Stimulated activated naive CD4-positive, alpha-beta T cell (primary cell): ENCODE measurements around the gene MACF1.

Experiments used
- DNase-seq, 6 experiments: peaks; one replicate each; lab custom pipeline; 2025; lab: John Stamatoyannopoulos, UW

MACF1 gene

DNA sequence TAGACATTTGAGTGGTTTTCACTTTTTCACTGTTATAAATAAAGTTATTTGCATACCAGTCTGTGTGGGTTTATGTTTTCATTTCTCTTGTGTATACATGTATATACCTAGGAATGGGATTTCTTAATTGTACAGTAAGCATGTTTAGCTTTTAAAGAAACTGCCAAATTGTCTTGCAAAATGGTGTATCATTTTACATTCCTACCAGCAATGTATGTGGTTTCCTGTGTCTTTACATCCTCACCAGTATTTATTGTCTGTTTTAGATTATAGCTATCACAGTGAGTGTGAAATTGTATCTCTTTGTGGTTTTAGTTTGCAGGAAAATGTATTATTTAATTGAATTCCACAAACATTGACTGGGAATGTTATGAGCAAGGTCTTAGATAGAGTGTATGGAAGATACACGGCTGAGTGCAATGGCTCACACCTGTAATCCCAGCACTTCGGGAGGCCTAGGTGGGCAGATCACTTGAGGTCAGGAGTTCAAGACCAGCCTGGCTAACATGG, 57.3 kb downstream of the MACF1 start:
- DNase-seq = no peak

DNA sequence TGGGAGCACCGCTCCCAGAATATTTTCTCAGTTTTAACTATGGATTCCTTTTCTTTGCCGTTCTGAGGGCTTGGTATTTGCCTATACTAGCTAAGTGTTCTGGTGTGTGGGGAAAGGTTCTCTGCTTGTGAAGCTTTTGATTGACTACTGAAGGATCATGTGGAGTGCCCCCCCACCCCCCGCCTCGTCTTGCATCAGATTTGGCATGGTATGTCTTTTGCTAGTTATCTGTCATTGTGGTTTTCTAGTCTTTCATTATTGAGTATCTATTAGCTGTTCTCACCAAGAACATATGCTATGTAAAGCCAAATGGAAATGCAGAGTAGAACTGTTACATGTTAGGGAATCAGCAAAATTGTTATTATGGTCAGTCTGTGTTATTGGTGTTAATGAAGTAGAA, 58.3 kb downstream of the MACF1 start:
- no peak for DNase-seq

GRCh38 chr1:39266269-39266668, 61.8 kb downstream of the MACF1 start:
- no peak for DNase-seq

GRCh38 chr1:39266792-39267191, 62.3 kb downstream of the MACF1 start:
- no peak for DNase-seq

GRCh38 chr1:39268112-39268581, 63.7 kb downstream of the MACF1 start:
- no peak for DNase-seq

DNA sequence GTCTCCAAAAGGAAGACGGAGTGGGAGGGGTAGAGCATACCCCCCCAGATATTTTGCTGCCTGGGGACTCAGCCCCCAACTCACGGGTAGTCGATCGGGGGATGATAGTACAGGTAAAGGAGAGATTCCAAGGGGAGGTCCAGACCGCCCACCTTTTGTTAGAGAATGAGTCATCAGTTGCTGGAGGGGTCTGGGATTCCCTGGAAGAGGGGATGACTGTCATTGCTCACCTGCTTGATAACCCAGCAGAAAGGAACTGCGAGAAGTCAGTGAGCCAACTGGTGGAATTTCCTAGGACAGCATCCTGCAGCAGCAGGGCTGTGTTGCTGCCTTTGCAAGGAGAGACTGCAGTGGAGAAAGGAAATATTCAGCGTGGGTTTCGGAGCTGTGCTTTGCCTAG, 64.4 kb downstream of the MACF1 start:
- DNase-seq = no peak

- DNase-seq = no peak
Measured at GRCh38 chr1:39269349-39269748, 64.9 kb downstream of the MACF1 start.

- no peak for DNase-seq
Measured at GRCh38 chr1:39269791-39270342, 65.4 kb downstream of the MACF1 start.

DNA sequence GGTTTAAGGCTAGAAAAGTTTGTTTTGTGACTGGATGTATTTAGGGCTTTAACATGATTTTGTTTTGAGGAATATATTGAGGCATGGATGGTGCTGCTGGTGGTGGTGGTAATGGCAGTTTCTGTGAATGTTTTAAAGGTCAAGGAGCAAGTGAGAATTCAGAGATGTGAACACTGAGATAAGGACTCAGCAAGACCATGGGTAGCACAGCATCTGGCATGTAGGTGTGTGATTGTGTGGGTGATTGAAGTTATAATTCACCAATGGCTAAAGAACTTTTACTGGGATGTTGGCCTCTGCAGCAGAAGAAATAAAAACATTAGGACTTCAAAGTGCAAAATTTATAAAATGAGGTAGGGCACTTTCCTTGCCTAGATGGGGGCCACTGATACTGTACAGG, 65.9 kb downstream of the MACF1 start:
- no peak for DNase-seq

GRCh38 chr1:39272027-39272797, 67.7 kb downstream of the MACF1 start:
- no peak for DNase-seq

- no peak for DNase-seq
Measured at GRCh38 chr1:39272798-39273469, 68.4 kb downstream of the MACF1 start.

- no peak for DNase-seq
Measured at GRCh38 chr1:39275836-39276507, 71.5 kb downstream of the MACF1 start.

- DNase-seq = no peak
Measured at GRCh38 chr1:39277879-39278278, 73.4 kb downstream of the MACF1 start.

DNA sequence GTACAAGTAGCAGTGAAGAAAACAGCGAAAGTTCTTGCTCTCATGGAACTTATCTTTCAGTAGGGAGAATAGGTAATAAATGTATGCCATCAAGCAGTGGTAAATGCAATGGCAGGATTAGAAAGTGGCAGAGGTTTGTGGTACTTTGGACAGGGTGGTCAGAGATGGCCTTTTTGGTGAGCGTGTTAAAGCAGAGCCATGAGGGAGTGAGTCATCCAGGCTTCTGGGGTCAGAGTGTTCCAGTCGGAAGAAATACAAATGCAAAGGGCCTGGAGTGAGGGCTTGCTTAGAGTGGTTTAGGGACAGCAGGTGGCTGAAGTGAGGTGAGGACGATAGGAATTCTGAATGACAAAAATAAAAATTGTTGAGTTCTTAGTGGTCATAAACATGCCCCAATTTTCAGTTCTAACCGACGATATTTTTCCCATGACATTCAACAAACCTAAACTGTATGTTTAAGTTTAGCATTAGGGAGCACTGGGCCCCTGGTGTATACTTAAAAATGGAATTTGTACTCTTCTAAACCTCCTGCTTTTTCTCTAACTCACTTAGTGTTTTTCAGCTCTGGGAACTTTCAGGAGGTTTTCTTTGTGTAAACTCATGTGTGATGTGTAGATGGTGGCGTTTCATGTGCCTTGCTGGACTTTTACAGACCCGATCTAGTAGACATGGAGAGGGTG, 78.2 kb downstream of the MACF1 start:
- DNase-seq = no peak

DNA sequence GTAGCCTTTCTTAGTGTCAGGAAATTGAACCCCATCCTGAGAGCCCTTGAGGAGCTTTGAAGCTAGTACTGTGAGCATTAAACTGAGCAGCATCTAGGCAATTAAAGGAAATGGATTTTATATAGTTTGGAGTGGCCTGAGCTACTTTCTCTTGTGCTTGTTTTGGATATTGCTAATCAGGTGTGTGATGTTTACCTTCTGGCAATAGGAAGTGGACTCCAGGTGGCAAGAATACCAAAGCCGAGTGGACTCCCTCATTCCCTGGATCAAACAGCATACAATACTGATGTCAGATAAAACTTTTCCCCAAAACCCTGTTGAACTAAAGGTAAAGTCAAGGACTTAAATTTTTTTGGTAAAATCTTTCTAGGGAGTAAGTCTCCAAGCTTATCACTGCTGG, 79.4 kb downstream of the MACF1 start:
- no peak for DNase-seq

DNA sequence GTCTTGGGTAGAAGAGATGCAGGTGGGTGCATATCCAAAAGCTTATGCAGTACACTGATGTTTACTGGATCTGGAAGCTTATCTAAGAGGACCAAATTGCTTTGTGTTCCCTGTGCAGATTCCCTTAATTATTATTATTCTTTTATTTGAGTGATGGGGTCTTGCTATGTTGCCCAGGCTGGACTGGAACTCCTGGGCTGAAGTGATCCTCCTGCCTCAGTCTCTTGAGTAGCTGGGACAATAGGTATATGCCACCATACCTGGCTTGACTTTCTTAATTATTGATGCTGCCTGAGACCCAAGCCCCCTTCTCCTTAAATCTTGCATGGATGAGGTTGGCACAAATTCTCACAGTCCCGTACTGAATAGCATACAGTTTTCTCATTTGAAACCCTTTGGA, 83.0 kb downstream of the MACF1 start:
- DNase-seq = no peak

- no peak for DNase-seq
Measured at GRCh38 chr1:39288735-39289465, 84.4 kb downstream of the MACF1 start.

DNA sequence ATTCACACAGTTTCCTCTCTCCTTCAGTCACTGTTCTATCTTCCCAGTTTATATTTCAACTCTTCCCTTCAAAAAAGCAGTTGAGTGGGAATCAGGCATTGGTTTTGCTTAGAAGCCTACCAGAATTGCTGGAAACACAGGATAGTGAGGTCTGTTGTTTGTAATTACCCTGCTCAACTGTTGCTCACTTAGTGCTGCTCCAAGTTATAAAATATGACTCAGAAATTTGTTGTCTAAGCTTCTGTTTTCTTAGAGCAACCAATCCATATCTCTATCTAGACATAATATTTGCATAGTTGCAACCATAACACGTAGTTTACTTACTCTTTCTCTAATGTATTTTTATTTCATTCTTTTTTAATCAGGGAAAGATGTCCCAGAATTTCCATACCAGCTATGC, 87.9 kb downstream of the MACF1 start:
- DNase-seq = no peak

DNA sequence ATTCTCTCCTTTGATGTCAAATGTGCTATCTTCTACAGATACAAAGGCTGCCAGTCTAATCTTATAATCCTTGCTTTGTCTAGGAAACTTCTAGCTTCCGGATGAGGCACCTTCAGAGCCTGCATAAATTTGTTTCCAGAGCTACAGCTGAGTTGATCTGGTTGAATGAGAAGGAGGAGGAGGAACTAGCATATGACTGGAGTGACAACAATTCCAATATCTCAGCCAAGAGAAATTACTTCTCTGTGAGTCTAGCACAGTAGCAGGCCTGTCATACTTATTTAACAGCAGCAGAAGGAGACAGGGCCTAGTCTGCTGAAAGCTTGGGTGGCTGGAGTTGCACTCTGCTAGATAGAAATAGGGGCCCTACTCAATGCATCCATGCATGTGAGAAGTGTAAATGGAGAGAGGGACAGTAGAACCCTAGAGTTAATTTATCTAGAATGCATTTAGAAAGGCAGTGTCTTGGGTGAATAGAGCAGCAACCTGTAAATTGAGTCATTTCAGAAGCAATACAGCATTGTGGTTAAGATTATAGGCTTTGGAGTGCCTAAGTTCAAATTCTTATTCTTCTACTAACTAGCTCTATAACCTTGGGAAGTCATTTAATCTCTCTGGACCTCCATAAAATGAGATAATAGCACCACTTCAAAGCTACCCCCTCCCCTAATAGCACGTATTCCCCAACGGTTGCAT, 89.0 kb downstream of the MACF1 start:
- DNase-seq = no peak

- no peak for DNase-seq
Measured at GRCh38 chr1:39294531-39294930, 90.0 kb downstream of the MACF1 start.

DNA sequence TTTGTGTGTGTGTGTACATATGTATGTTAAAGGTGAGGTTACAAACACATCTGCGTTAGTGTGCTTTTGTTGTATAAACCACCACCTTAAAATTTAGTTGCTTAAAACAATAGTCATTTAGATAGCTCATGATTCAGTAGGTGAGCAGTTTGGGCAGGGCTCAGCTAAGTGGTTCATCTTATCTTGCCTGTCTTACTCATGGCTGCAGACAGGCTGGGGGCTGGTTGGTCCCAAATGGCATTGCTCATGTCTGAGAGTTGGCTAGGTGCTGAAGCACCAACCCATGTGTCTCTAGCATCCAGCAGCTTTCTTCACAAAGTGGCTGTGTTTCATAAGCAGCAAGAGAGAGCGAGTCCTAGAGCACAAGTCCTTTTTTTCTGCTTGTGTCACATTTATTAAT, 91.4 kb downstream of the MACF1 start:
- DNase-seq = no peak
